Pancreas (tissue), 10 donors: ENCODE measurements around the gene NUTM1. TPM values are rescaled to one million over a fixed set of nuclear protein-coding genes. Genes with fewer than 3 reads are reported as not detected.
"Not testable (repeated sequence)": the region's sequence is repeated elsewhere in the genome, so short reads cannot be mapped to it uniquely, and the experiment has no call there.

Source experiments
- ATAC-seq, 4 donors: fragments of 200-7000 bp; cut with Tn5 transposase; one replicate each; pipeline versions ENCODE4 v1.8.0 to v1.9.1; 2020; ENCODE audit warnings: mild to moderate bottlenecking in 4 of 4, moderate library complexity in 4 of 4
- DNase-seq, 6 donors: peaks; one replicate each; pipeline ENCODE4 v3.0.0-alpha.2; 2020
- FAIRE-seq: peaks from 2 replicates; lab custom pipeline; 2012; peaks lifted over from hg19 to GRCh38; lab: Jason Lieb, UNC
- H3K27ac ChIP-seq, 4 donors: fragments of 200-600 bp; sonication (generic); 1 replicate in 3 of 4; 2 replicates in 1 of 4; pipeline versions ENCODE4 v1.5.0 to v1.8.0; 2020
- H3K27me3 ChIP-seq, 4 donors: fragments of 200-600 bp; one replicate each; pipeline ENCODE4 v1.8.0; 2021
- H3K36me3 ChIP-seq, 3 donors: fragments of 200-600 bp; sonication (generic) in 1 of 3; one replicate each; pipeline versions ENCODE4 v1.5.0 to v1.8.0; 2020 to 2021
- H3K4me1 ChIP-seq, 3 donors: fragments of 200-600 bp; one replicate each; pipeline ENCODE4 v1.8.0; 2021
- H3K4me3 ChIP-seq, 4 donors: fragments of 200-600 bp; sonication (generic) in 2 of 4; one replicate each; pipeline versions ENCODE4 v1.5.0 to v1.8.0; 2020 to 2021
- H3K9me3 ChIP-seq, 4 donors: fragments of 200-600 bp; one replicate each; pipeline ENCODE4 v1.8.0; 2021
- WGBS, 2 donors: extraction: QIAGEN DNeasy Blood & Tissue Kit; methylation state at CpG; one replicate each; pipeline ENCODE4 v1.1.7; 2013; 5-methylcytosine and 5-hydroxymethylcytosine counted together
- intact Hi-C, 3 donors: fragments of 100-400 bp; cut with DNase I; formaldehyde crosslinking; loops; one replicate each; pipeline versions ENCODE4 v1.11.1 to v1.14.2; 2022
- microRNA-seq, 2 donors: library from miRNA; unstranded; fragments of <30 nt; microRNA quantifications; one replicate each; pipeline versions ENCODE4 to v1.1.0, GENCODE V29; 2019 to 2020
- polyA plus RNA-seq, 2 donors: library from polyadenylated mRNA; stranded (reverse); fragments of 200-250 nt; gene quantifications; one replicate each; pipeline ENCODE4 v1.2.3, GENCODE V29; 2013
- total RNA-seq, 6 donors: library from RNA; stranded (reverse); fragmentation: NEBNext Ultra II Directional in 4 of 6; extraction: Animal tissue kit (Norgen Biotek cat#: 25700) in 4 of 6; gene quantifications; one replicate each; pipeline versions ENCODE4 v1.2.1 to v1.2.4, GENCODE V29; 2021 to 2023
- donor health status: healthy with polysubstance abuse.
- donor health status: DM: no; HTN: no; CAD: no; lungs with moderate emphysema.
- donor health status: DM: no; HTN: no; CAD: no.
- donor health status: control.
- donor health status: control.
- donor health status: Bipolar disorder and iron deficiency.
- donor health status: DM: yes; HTN: yes; CAD: no.
- donor health status: DM: no; HTN: no; CAD: no.
- donor health status: DM: no; HTN: no; CAD: no.
- donor health status: DM: yes; HTN: yes; CAD: no.

The NUTM1 gene
- total and polyA plus RNA-seq, 8 donors, result not detected

DNA sequence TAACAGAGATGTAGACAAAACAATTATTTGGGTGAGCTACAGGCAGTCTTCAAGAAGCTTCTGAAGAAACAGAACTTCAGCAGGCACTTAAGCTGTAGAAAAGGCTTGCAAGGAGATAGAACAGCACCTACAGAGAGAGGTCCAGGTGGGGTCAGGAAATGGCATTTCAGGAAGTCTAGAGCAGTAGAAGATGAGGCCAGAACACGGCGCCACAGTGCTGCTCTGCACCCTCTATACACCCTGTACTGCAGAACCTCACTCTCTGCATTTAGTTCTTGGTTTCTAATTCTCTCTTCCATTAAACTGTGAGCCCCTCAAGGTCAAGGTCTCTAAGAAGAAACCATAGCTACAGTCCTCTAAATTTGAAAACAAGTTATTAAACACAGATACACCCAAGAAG lies 49.9 kb downstream of the NUTM1 start:
- DNase-seq, H3K4me1 ChIP-seq, H3K27me3 ChIP-seq, H3K4me3 ChIP-seq, ATAC-seq, FAIRE-seq, H3K9me3 ChIP-seq, H3K36me3 ChIP-seq, H3K27ac ChIP-seq, intact Hi-C loops: not testable (repeated sequence)
- WGBS, 2 donors, result 92% methylated on average over 2 of the region's 2 CpGs; no CpG with 5 or more reads in 1 of the 2 donors

DNA sequence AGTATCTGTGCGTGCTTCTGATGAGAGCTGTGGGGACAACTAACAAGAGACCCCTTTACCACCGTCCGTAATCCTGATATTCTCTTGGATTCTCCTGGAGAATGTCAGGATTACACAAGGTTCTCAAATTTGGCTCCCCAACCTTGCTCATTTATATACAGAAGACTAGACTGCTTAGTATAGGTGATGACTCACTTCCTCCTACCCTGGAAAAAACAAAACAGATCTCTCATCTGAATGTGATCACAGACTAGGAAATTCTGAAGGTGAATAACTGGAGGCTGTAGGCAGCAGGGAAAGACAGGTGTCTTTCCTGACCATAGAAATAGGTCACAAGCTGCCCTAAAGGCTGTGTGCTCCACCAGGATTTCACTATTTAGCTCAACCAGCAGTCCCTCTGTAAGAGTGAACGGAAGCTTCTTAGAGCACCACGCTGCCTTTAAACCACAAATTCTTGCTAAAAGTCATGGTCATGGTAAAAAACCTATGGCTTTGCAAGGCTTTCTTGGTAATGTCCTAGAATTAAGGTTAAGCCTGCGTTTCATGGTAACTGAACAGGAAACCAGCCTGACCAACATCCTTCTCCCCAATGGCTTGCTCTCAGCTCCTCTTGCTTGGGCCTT lies 54.6 kb downstream of the NUTM1 start:
- 95 to 100% methylated on average over 2 to 3 of the region's 6 CpGs for WGBS, 2 donors
- H3K4me3 ChIP-seq, FAIRE-seq, H3K4me1 ChIP-seq, H3K27me3 ChIP-seq, DNase-seq, H3K9me3 ChIP-seq, intact Hi-C loops, H3K27ac ChIP-seq, ATAC-seq, H3K36me3 ChIP-seq: not testable (repeated sequence)

- ATAC-seq, FAIRE-seq, H3K36me3 ChIP-seq, H3K9me3 ChIP-seq, H3K27me3 ChIP-seq, intact Hi-C loops, H3K27ac ChIP-seq, H3K4me1 ChIP-seq, H3K4me3 ChIP-seq, DNase-seq: not testable (repeated sequence)
- WGBS, 2 donors, result 84 to 91% methylated on average over 1 of the region's 4 CpGs
These were observed 60.1 kb downstream of the NUTM1 start for GRCh38 chr15:34403160-34403598.

DNA sequence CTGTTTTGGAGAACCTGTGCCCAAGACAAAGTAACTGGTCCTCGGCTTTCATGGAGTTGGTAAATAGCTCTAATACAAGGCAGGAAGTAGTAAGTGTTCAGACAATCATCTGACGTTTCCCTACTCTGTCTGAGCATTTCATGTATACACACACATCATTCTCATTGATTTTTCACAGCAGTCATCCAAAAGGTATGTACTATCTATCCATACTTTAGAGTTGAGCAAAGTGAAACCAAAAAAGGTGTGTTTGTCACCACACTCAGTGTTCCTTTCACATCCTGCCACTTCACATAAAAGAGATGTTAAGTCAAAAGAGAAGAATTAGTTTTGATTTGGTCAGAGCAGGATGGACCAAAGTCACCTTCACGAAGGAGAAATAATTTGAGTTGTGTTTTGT lies 60.8 kb downstream of the NUTM1 start:
- H3K4me3 ChIP-seq, DNase-seq, H3K27me3 ChIP-seq, H3K36me3 ChIP-seq, H3K9me3 ChIP-seq, ATAC-seq, intact Hi-C loops, H3K4me1 ChIP-seq, H3K27ac ChIP-seq, FAIRE-seq: not testable (repeated sequence)
- no CpG with 5 or more reads among the region's 3 CpGs for WGBS, 2 donors

Small RNAs within 50 kb of the gene (microRNA-seq; reads per million reads assigned to microRNA genes)
- gene MIR1233-1, result 0 reads per million in 2 donors

Other genes with a start within 250 kb of the NUTM1 start
- gene EMC7, start 241.5 kb upstream of the NUTM1 start, total RNA-seq, result 10 to 100 TPM; 25.8 to 38.3 (median 31.7) TPM
- gene EMC7, start 241.5 kb upstream of the NUTM1 start, polyA plus RNA-seq, result 10 to 100 TPM; 38.0 to 48.4 TPM
- 1 to 10 TPM in 1 of 6 donors, under 1 TPM in 5; 0.37 to 1.1 (median 0.57) TPM for gene PGBD4, start 241.2 kb upstream of the NUTM1 start, total RNA-seq
- under 1 TPM; 0.61 to 0.85 TPM for gene PGBD4, start 241.2 kb upstream of the NUTM1 start, polyA plus RNA-seq
- 10 to 100 TPM in 4 of 6 donors, 1 to 10 TPM in 2; 9.4 to 24.0 (median 11.4) TPM for gene KATNBL1, start 133.2 kb upstream of the NUTM1 start, total RNA-seq
- gene KATNBL1, start 133.2 kb upstream of the NUTM1 start, polyA plus RNA-seq, result 10 to 100 TPM; 10.1 to 12.8 TPM
- 10 to 100 TPM; 39.6 to 52.7 (median 41.0) TPM for gene EMC4, start 118.3 kb upstream of the NUTM1 start, total RNA-seq
- gene EMC4, start 118.3 kb upstream of the NUTM1 start, polyA plus RNA-seq, result 10 to 100 TPM; 62.0 to 82.6 TPM
- 10 to 100 TPM in 1 of 6 donors, 1 to 10 TPM in 5; 2.5 to 13.1 (median 6.4) TPM for gene SLC12A6, start 5.5 kb upstream of the NUTM1 start, total RNA-seq
- 1 to 10 TPM; 2.8 to 5.9 TPM for gene SLC12A6, start 5.5 kb upstream of the NUTM1 start, polyA plus RNA-seq
- 10 to 100 TPM; 23.9 to 53.6 (median 33.8) TPM for gene NOP10, start 179 bp upstream of the NUTM1 start, total RNA-seq
- gene NOP10, start 179 bp upstream of the NUTM1 start, polyA plus RNA-seq, result 10 to 100 TPM; 73.4 to 87.9 TPM
- 10 to 100 TPM in 5 of 6 donors, 1 to 10 TPM in 1; 9.7 to 23.5 (median 13.7) TPM for gene LPCAT4, start 23.9 kb downstream of the NUTM1 start, total RNA-seq
- gene LPCAT4, start 23.9 kb downstream of the NUTM1 start, polyA plus RNA-seq, result 10 to 100 TPM; 29.3 to 34.6 TPM
- 10 to 100 TPM in 5 of 6 donors, 1 to 10 TPM in 1; 6.2 to 99.6 (median 77.1) TPM for gene GOLGA8A, start 94.5 kb downstream of the NUTM1 start, total RNA-seq
- 100 to 1,000 TPM; 114 to 155 TPM for gene GOLGA8A, start 94.5 kb downstream of the NUTM1 start, polyA plus RNA-seq
- 100 to 1,000 TPM in 5 of 6 donors, 10 to 100 TPM in 1; 77.7 to 245 (median 115) TPM for gene GOLGA8B, start 240.3 kb downstream of the NUTM1 start, total RNA-seq
- 100 to 1,000 TPM; 371 to 529 TPM for gene GOLGA8B, start 240.3 kb downstream of the NUTM1 start, polyA plus RNA-seq